ENCODE data around the gene SH3GLB1. TPM values are rescaled to one million over a fixed set of nuclear protein-coding genes. Genes with fewer than 3 reads are reported as not detected.

Gene SH3GLB1
- total and polyA plus RNA-seq, 2 donors (not counting 1 experiment from before 2014, with no cell fraction given) = 13.2 to 57.3 TPM

DNA sequence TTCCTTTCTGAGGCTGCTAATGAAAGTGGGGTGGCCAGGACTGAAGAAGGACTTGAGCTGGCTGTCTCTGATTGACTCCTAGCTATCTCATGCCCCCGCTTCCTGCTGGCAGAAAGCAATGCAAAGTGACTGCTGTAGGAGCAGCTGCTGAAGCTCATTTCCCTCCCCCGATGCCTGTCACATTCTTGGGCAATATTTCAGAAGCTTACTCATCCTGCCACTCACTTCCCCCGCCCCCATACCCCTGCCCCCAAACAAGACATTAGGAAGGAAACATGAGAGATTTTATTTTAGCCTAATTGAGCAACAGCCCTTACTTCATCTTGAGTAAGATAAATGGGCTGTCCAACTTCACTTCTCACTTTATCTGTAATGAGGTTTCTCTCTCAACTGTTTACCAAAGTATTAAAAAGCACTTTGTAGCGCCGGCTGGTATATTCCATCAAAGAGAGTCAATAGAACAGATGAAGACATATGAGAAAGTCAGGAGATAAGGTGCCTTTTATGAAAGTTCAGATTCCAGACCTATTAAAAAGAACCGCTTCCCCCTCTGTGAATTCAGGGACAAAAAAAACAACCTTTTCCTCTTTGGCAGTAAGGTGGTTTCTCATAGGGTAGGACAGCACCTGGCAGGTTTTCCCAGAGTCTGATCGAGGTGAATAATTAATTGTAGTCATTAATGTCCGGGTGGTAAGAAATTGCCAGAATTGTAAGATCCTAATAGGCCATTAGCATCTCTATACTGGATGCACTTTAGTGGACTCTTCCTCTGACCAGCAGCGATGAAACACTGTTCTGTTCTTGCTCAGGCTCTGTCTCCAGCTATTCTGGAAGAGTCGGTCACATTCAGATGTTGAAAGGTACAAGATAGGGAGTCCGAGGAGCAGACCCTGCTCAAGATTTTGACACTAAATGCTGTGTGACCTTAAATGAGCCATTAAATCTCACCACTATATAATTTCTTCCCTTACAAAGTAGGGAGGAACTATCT is 70.2 kb downstream of the SH3GLB1 start:
- H3K27ac ChIP-seq (ENCODE audit: low read length in 2 of 2) = no peak overlapping the region
- intact Hi-C loops (cut with micrococcal nuclease) = no loop called here
- H3K4me3 Mint-ChIP-seq = no peak overlapping the region

More for the DNA sequence above, 70.2 kb downstream of the SH3GLB1 start:
- H3K36me3 ChIP-seq (replicated peaks in 1 of 2; ENCODE audit: control extremely low read depth in 1 of 2, control insufficient read depth in 1 of 2, extremely low read depth in 1 of 2, insufficient read depth in 2 of 2, low read length in 1 of 2) = no peaks in the 10 kb centered on the region
- CTCF ChIA-PET = interaction anchor here (1.3 kb wide), 1 partner anchor 310 kb away, joined by 4 read pairs; no protein-coding TSS in a partner anchor
- no peak for TF ChIP-seq EZH2 (IDR thresholded peaks at IDR 0.05; ENCODE audit: borderline replicate concordance, insufficient read depth, low read depth, low read length, poor library complexity, severe bottlenecking)
- TF ChIP-seq CTCF (IDR thresholded peaks at IDR 0.05) = no peak
- Mint-ChIP-seq H3K27ac (no peak overlapping the region), H3K9me3 (ENCODE audit: insufficient read depth) (no peaks in the 10 kb centered on the region), H3K27me3 (no peaks in the 10 kb centered on the region), H3K4me1 (peaks cover 19% of the 10 kb centered on the region)
- WGBS (ENCODE audit: insufficient coverage) = 49% methylated on average over 3 of the region's 11 CpGs
- peak overlapping the region; percentile 28 for H2AFZ ChIP-seq (ENCODE audit: insufficient read depth, low read depth, low read length, poor library complexity, severe bottlenecking)
- H3K27me3 ChIP-seq (replicated peaks in 1 of 4; ENCODE audit: control extremely low read depth in 1 of 4, control insufficient read depth in 3 of 4, insufficient read depth in 4 of 4, low read length in 3 of 4) = no peaks in the 10 kb centered on the region
- no peak overlapping the region for H3K4me3 ChIP-seq (ENCODE audit: control extremely low read depth in 1 of 5, extremely low read depth in 1 of 5, insufficient read depth in 1 of 5, low read depth in 2 of 5, low read length in 4 of 5)
- peak overlapping the region; percentile 29 for H3K9ac ChIP-seq (ENCODE audit: low read length)
- POLR2A ChIA-PET = no interaction called here
- H3K4me1 ChIP-seq (ENCODE audit: control insufficient read depth in 2 of 2, insufficient read depth in 2 of 2, low read length in 2 of 2) = peaks cover 4 to 5% of the 10 kb centered on the region in 2 donors
- H4K20me1 ChIP-seq (ENCODE audit: control insufficient read depth, insufficient read depth, low read length, poor library complexity, severe bottlenecking) = no peaks in the 10 kb centered on the region
- peak; percentile 18 for DNase-seq
- H3K4me2 ChIP-seq (replicated peaks; ENCODE audit: low read depth, low read length, poor library complexity, severe bottlenecking) = no peak overlapping the region
- H3K9me3 ChIP-seq (ENCODE audit: control extremely low read depth in 1 of 3, control insufficient read depth in 2 of 3, insufficient read depth in 1 of 3, low read length in 2 of 3) = no peaks in the 10 kb centered on the region
- H3K79me2 ChIP-seq (ENCODE audit: control insufficient read depth, insufficient read depth, low read length) = no peaks in the 10 kb centered on the region
- ATAC-seq (ENCODE audit: low read depth) = peak; percentile 43
